ENCODE data around the gene ADRA2B. TPM values are rescaled to one million over a fixed set of nuclear protein-coding genes. Genes with fewer than 3 reads are reported as not detected.

ADRA2B gene
- total and polyA plus RNA-seq, 12 donors = 0.95 to 12.9 (median 3.3) TPM

- intact Hi-C loops (cut with DNase I) = loop anchor here in 1 of 2 donors (10.0 kb wide), 1 partner anchor 86 kb away; no protein-coding TSS in a partner anchor
- Histone ChIP-seq H3K36me3 (replicated peaks in 1 of 2) (no peaks in the 10 kb centered on the region), H3K27me3 (peaks cover 5% of the 10 kb centered on the region), H3K4me1 (replicated peaks in 1 of 2) (no peaks in the 10 kb centered on the region), H3K4me3 (no peak overlapping the region), H3K9me3 (replicated peaks in 1 of 3) (no peaks in the 10 kb centered on the region), H3K27ac (no peak overlapping the region)
- peak in 1 of 7 donors; percentile 7 for DNase-seq
- TF ChIP-seq CTCF (IDR thresholded peaks at IDR 0.05) = no peak
- no peak for TF ChIP-seq POLR2A (IDR thresholded peaks at IDR 0.05)
- WGBS, 4 donors = 83 to 89% (median 88%) methylated on average over 5 to 13 of the region's 13 CpGs
These were observed 5.6 kb downstream of the ADRA2B start for GRCh38 chr2:96110621-96111256.

- peak in 1 of 7 donors; percentile 2 for DNase-seq
- intact Hi-C loops (cut with DNase I) = loop anchor here in 1 of 2 donors (10.0 kb wide), 1 partner anchor 85 kb away; no protein-coding TSS in a partner anchor
- WGBS, 4 donors = 89 to 100% (median 95%) methylated on average over 1 to 3 of the region's 3 CpGs; no CpG with 5 or more reads in 1 of the 4 donors
These were observed 6.3 kb downstream of the ADRA2B start for GRCh38 chr2:96109931-96110511.

GRCh38 chr2:96109361-96109680 is 7.0 kb downstream of the ADRA2B start:
- H3K9me3 ChIP-seq (replicated peaks in 1 of 3) = peaks cover 0 to 2% (median 0%) of the 10 kb centered on the region in 3 donors
- no peaks in the 10 kb centered on the region for H3K36me3 ChIP-seq (replicated peaks in 1 of 2)
- peak overlapping the region in 3 of 5 donors; percentile 21 to 78 (median 54) for H3K27ac ChIP-seq
- TF ChIP-seq CTCF (IDR thresholded peaks at IDR 0.05) (no peak), POLR2A (IDR thresholded peaks at IDR 0.05) (no peak)
- 40 to 100% (median 49%) methylated on average over 1 to 3 of the region's 3 CpGs for WGBS, 4 donors
- H3K4me1 ChIP-seq (replicated peaks in 1 of 2) = no peaks in the 10 kb centered on the region
- no peaks in the 10 kb centered on the region for H3K27me3 ChIP-seq
- intact Hi-C loops (cut with DNase I) = no loop called here
- DNase-seq = no peak
- H3K4me3 ChIP-seq = no peak overlapping the region

More at GRCh38 chr2:96109931-96110511, 6.3 kb downstream of the ADRA2B start:
- Histone ChIP-seq H3K9me3 (replicated peaks in 1 of 3) (peaks cover 0 to 2% (median 0%) of the 10 kb centered on the region in 3 donors), H3K4me1 (replicated peaks in 1 of 2) (no peaks in the 10 kb centered on the region), H3K36me3 (replicated peaks in 1 of 2) (no peaks in the 10 kb centered on the region), H3K27me3 (no peaks in the 10 kb centered on the region), H3K4me3 (no peak overlapping the region), H3K27ac (peak overlapping the region in 1 of 5 donors; percentile 78)
- no peak for TF ChIP-seq CTCF (IDR thresholded peaks at IDR 0.05)
- TF ChIP-seq POLR2A (IDR thresholded peaks at IDR 0.05) = no peak

- peak overlapping the region in 3 of 5 donors; percentile 21 to 78 (median 54) for H3K27ac ChIP-seq
- no peak overlapping the region for H3K4me3 ChIP-seq
- intact Hi-C loops (cut with DNase I) = no loop called here
- WGBS, 4 donors = 18 to 57% (median 30%) methylated on average over 11 to 17 of the region's 17 CpGs
- no peaks in the 10 kb centered on the region for H3K4me1 ChIP-seq (replicated peaks in 1 of 2)
- H3K9me3 ChIP-seq (replicated peaks in 1 of 3) = peaks cover 0 to 2% (median 0%) of the 10 kb centered on the region in 3 donors
- no peaks in the 10 kb centered on the region for H3K27me3 ChIP-seq
- no peaks in the 10 kb centered on the region for H3K36me3 ChIP-seq (replicated peaks in 1 of 2)
- TF ChIP-seq CTCF (IDR thresholded peaks at IDR 0.05) (no peak), POLR2A (IDR thresholded peaks at IDR 0.05) (no peak)
- DNase-seq = peak in 3 of 7 donors; percentile 16 to 57 (median 45)
These were observed 7.6 kb downstream of the ADRA2B start for GRCh38 chr2:96108541-96109360.
